MM.1S (cell line): ENCODE results near the gene GABRB3.

ENCODE experiments used
- EZH2phosphoT487 ChIP-seq: fragments of 300-600 bp; sonication (generic); IDR thresholded peaks from 2 replicates; pipeline ENCODE4 v1.6.1; 2018; ENCODE audit warnings: antibody characterized with exemption, low read length
- TF ChIP-seq, protein P1 (sequence below): fragments of 300-600 bp; sonication (generic); IDR thresholded peaks from 2 replicates; pipeline ENCODE4 v1.5.1; 2016; ENCODE audit warnings: antibody characterized with exemption, low read length, mixed read lengths

DNA sequence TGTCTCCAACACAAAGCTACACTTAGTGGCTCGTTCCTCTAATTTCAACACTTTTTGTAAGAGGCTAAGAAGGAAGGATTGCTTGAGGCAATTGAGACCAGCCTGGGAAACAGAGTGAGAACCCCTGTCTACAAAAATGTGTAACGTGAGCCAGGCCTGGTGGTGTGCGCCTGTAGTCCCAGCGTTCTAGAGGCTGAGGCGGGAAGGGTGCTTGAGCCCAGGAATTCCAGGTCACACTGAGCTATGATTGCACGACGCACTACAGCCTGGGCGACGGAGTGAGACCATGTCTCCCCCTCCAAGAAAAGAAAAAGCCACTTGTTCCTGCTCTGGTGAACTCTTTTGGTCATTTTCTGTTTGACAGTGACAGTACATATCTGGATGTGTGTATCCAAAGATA, 127.9 kb downstream of the GABRB3 start:
- TF ChIP-seq, protein P1, sequence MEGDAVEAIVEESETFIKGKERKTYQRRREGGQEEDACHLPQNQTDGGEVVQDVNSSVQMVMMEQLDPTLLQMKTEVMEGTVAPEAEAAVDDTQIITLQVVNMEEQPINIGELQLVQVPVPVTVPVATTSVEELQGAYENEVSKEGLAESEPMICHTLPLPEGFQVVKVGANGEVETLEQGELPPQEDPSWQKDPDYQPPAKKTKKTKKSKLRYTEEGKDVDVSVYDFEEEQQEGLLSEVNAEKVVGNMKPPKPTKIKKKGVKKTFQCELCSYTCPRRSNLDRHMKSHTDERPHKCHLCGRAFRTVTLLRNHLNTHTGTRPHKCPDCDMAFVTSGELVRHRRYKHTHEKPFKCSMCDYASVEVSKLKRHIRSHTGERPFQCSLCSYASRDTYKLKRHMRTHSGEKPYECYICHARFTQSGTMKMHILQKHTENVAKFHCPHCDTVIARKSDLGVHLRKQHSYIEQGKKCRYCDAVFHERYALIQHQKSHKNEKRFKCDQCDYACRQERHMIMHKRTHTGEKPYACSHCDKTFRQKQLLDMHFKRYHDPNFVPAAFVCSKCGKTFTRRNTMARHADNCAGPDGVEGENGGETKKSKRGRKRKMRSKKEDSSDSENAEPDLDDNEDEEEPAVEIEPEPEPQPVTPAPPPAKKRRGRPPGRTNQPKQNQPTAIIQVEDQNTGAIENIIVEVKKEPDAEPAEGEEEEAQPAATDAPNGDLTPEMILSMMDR = no peak
- TF ChIP-seq EZH2phosphoT487 = no peak
